HG02571 (cell line): ENCODE measurements around the gene CWF19L2.
"Not testable (repeated sequence)": the region's sequence is repeated elsewhere in the genome, so short reads cannot be mapped to it uniquely, and the experiment has no call there.

Experiments
- ATAC-seq: cut with Tn5 transposase; IDR thresholded peaks from one replicate; pipeline ENCODE4 v1.9.1; 2021; ENCODE audit warnings: mild to moderate bottlenecking, moderate library complexity; ENCODE audit not compliant: unreplicated experiment

CWF19L2 gene

GRCh38 chr11:107439586-107440167 lies 17.9 kb downstream of the CWF19L2 start:
- no peak for ATAC-seq

DNA sequence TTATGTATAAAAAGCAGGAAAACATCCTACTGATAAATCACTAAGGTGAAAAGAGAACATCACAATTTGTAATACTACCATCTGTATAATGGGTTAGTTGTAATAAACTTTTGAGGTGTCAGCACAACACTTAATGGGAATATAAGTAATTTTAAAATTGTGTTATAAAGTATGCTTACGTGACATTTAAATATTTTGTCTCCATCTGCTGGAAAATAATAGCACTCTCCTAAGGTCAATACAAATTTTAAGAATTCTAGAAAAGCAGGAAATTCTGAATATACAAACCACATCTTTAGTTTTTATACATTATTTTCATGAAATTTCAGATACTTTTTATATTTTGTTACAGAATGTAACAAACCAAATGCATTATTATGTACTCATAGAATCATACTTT lies 19.5 kb downstream of the CWF19L2 start:
- no peak for ATAC-seq

- ATAC-seq: no peak
These were observed 27.1 kb downstream of the CWF19L2 start for GRCh38 chr11:107430525-107430924.

DNA sequence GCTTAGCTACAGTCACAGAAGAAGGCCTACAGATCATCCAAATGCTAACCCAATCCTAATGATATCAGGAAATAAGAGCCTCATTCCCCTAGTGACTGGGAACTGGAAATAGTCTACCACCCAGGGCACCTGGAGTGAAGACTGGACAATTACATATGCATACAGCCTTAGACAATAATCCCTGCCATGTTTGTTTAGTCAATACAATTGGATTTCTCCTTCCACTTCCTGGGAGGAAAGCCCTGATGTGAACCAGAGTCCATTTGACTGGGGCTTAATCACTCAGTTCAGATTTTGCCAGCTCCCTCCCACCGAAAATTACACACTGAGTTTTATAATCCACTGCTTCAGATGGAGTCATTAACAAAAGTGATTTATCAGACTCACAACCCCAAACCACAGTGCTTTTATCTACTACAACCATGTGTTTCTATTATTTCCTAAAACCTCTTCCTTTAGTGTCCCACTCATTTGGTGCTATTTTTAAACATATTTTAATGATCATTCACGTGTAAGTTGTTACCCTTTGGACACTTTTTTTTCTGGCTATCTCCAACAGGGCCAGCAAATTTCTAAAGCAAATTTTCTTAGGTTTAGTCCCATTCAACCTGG lies 29.9 kb downstream of the CWF19L2 start:
- ATAC-seq: no peak

DNA sequence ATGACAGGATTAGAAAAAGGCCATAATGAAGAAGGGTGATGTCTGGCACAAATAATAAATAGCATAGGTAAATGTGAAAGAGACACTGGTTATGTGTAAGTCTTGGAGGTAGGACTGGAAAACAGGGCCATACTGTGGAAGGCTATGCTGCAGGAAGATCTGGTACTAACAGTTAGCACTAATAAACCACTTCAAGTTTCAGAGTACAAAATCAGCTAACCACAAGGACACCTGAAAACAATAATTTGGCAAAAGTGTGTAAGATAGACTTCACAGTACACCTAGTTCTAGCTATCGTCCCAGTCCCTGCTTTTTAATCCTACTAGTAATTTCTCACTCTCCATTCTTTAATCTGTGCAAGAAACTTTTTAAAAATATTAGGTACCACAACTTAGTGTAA lies 44.3 kb downstream of the CWF19L2 start:
- ATAC-seq: no peak

GRCh38 chr11:107408762-107409211 lies 48.8 kb downstream of the CWF19L2 start:
- ATAC-seq: no peak

DNA sequence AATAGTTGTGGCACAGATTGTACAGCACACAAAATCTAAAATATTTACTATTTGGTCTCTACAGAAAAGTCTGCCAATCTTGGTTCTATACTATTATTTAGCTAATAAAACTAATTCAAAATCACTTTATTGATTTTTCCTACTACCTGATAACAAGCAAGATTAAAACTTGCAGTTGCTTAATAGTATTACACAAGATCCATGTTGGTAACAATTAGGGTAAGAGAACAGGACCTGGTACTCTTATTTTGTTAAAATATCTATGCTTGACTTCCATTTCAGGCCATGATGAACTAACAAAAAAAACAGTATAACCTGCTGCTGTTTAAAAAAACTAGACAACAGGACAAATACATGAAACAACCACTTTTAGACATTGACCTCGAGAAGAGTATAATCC lies 52.4 kb downstream of the CWF19L2 start:
- no peak for ATAC-seq

DNA sequence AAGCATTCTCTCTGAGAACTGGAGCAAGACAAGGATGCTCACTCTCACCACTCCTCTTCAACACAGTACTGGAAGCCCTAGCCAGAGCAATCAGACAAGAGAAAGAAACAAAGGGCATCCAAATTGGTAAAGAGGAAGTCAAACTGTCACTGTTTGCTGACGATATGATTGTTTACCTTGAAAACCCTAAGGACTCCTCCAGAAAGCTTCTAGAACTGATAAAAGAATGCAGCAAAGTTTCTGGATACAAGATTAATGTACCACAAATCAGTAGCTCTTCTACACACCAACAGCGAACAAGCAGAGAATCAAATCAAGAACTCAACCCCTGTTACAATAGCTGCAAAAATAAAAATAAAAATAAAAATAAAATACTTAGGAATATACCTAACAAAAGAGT lies 56.5 kb downstream of the CWF19L2 start:
- not testable (repeated sequence) for ATAC-seq

DNA sequence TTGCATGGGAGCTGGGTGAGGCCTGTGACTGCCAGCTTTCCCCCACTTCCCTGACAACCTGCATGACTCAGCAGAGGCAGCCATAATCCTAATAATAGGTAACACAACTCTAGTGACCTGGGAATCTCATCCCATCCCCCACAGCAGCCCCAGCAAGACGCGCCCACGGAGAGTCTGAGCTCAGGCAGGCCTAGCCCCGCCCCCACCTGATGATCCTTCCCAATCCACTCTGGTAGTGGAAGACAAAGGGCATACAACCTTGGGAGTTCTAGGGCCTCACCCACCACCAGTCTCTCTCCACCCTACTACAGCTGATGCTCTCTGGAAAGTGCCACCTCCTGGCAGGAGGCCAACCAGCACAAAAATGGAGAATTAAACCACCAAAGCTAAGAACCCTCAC lies 60.3 kb downstream of the CWF19L2 start:
- ATAC-seq: no peak

- ATAC-seq: no peak
These were observed 65.0 kb downstream of the CWF19L2 start for GRCh38 chr11:107392611-107393010.

GRCh38 chr11:107390701-107391100 lies 66.9 kb downstream of the CWF19L2 start:
- not testable (repeated sequence) for ATAC-seq

DNA sequence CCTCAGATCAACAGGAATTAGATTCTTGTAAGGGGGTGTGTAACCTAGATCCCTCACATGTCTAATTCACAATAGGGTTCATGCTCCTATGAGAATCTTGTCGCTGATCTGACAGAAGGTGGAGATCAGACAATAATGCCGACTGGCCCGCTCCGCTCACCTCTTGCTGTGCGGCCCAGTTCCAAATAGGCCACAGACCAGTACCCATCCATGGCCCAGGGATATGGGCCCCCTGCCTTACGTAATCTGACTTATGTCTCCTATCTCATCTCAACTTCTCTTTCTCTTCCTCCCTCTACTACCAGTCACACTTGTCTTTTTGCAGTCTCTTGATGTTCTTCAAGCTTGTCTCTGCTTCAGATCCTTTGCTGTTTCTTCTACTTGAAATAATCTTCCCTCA lies 70.0 kb downstream of the CWF19L2 start:
- no peak for ATAC-seq

DNA sequence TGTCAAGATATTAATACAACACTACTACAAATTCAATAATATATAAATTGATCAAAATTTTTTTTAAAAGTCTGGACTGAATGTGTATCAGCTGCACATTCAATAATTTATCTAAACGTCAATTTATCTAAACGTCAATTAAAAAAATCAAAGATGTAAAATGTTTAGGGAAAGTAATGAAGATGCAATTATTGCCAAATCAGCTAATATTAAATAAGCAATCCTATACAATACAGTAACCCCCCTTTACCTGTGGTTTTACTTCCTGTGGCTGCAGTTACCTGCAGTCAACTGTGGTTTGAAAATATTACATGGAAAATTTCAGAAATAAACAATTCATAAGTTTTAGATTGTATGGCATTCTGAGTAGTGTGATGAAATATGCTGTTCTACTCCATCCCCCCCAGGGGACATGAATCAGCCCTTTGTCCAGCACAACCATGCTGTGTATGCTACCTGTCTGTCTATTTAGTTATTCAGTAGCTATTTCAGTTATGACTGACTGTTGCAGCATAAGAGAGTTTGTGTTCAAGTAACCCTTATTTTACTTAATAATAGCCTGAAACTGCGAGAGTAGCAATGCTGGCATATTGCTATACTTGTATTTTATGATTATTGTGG lies 72.2 kb downstream of the CWF19L2 start:
- no peak for ATAC-seq

- ATAC-seq: no peak
These were observed 73.3 kb downstream of the CWF19L2 start for GRCh38 chr11:107384144-107384852.

GRCh38 chr11:107372439-107372838 lies 85.2 kb downstream of the CWF19L2 start:
- ATAC-seq: no peak

DNA sequence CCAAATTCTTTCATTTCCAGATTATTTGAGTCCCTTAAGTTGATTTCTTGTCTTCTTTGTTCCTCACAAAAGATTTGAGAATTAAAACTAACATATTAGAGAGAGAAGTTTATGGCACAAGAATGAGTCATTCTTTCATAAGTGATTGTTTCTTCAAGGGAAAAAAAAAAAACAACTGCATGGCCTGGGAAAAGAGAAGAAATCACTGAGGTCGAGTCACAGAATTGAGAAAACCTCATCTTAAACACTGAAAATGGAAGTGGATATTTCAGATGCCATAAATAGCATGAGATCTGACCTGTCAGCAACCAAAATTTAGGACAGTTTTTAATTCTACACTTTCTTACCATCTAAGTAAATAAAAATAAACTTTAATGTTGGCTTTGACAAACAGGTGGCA lies 87.2 kb downstream of the CWF19L2 start:
- ATAC-seq: no peak

GRCh38 chr11:107359701-107360100 lies 97.9 kb downstream of the CWF19L2 start:
- ATAC-seq: no peak

DNA sequence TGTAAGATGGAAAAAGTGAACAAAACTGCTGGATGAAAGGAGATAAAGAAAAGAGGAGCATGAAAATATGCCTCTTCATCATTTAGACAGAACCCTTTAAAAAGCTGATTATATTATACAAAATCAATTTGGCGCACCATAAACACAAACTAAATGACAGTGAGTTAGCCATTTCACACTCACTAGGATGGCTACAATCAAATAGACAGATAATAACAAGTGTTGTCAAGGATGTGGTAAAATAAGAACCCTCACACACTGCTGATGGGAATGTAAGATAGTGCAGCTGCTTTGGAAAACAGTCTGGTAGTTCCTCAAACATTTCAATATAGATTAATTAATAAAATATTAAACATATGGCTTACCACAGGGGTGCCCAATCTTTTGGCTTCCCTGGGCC lies 99.7 kb downstream of the CWF19L2 start:
- ATAC-seq: no peak

DNA sequence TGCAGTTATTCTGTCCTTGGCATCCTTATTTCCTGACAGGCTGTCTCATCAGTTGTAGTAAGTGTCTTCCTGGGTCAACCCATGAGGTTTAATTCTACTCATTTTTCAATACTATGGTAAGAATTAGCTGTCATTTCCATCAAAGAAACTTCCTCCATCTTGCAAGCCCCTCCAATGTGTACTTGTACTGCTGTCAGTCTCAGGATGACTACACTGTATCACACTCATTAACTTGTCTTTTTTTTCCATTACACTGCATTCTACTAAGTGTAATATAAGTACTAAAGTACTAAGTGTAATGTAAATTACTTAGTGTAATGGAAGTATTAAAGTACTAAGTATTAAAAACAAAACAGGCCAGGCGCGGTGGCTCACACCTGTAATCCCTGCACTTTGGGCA lies 102.8 kb downstream of the CWF19L2 start:
- ATAC-seq: no peak

- ATAC-seq: no peak
These were observed 119.7 kb downstream of the CWF19L2 start for GRCh38 chr11:107337917-107338316.

- no peak for ATAC-seq
These were observed 125.9 kb downstream of the CWF19L2 start for GRCh38 chr11:107331728-107332127.

- no peak for ATAC-seq
These were observed 128.5 kb downstream of the CWF19L2 start for GRCh38 chr11:107329164-107329563.
